ENCODE measurements around the gene EML4. TPM values are rescaled to one million over a fixed set of nuclear protein-coding genes. Genes with fewer than 3 reads are reported as not detected.

The EML4 gene
- total and polyA plus RNA-seq, 2 of the 13 experiments (the other 11 are each of a cell fraction or from before 2014, with no cell fraction given), result 243 to 476 TPM

DNA sequence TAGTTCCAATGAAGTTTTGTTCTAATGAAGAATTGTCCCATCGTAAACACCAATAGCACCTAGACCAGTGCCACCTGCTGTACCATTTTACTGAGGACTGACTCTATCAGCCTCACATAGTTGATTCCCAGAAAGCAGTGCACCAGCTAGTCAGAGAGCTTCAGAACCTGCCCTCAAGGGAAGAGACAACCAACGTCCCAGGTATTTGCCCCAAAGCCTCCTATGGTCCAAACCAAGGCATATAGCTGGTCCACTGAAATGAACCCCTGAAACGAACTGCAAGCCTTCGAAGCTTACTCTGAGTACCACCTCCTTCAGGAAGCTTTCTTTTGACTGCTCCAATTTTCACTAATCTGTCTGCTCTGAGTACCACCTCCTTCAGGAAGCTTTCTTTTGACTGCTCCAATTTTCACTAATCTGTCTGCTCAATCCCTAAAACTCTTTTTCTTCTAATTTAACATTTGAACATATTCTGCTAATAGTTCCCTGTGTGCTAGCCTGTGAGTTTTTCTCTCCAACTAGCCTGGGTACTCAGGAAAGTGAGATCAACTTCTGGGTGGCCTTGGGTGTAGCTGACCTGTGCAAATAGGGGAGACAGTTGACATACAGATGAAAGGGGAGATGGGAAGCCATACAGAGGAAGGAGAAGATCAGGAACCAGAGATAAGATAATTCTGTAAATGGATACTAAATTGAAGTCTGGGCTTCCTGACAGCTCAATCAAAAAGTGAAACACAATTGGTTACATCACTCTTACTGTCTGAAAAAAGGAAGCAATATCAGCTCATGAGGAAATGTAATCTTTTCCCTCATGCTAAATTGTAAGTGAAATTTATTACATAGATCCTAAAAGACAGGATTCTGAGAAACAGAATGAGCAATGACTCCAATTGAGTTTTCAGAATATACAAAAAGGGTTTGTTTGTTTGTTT, 33.5 kb upstream of the EML4 start (continued):
- no peak for TF ChIP-seq GRHL1 (CRISPR knock-in tag; conservative IDR thresholded peaks at IDR 0.05)
- TF ChIP-seq ZNF713 (CRISPR knock-in tag; IDR thresholded peaks at IDR 0.05), result no peak
- TF ChIP-seq FLYWCH1 (CRISPR knock-in tag; IDR thresholded peaks at IDR 0.05), result no peak
- TF ChIP-seq, protein P1, sequence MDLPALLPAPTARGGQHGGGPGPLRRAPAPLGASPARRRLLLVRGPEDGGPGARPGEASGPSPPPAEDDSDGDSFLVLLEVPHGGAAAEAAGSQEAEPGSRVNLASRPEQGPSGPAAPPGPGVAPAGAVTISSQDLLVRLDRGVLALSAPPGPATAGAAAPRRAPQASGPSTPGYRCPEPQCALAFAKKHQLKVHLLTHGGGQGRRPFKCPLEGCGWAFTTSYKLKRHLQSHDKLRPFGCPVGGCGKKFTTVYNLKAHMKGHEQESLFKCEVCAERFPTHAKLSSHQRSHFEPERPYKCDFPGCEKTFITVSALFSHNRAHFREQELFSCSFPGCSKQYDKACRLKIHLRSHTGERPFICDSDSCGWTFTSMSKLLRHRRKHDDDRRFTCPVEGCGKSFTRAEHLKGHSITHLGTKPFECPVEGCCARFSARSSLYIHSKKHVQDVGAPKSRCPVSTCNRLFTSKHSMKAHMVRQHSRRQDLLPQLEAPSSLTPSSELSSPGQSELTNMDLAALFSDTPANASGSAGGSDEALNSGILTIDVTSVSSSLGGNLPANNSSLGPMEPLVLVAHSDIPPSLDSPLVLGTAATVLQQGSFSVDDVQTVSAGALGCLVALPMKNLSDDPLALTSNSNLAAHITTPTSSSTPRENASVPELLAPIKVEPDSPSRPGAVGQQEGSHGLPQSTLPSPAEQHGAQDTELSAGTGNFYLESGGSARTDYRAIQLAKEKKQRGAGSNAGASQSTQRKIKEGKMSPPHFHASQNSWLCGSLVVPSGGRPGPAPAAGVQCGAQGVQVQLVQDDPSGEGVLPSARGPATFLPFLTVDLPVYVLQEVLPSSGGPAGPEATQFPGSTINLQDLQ (CRISPR knock-in tag; IDR thresholded peaks at IDR 0.05), result no peak
- TF ChIP-seq ZSCAN22 (CRISPR knock-in tag; IDR thresholded peaks at IDR 0.05), result peak; percentile 74
- TF ChIP-seq, protein P2, sequence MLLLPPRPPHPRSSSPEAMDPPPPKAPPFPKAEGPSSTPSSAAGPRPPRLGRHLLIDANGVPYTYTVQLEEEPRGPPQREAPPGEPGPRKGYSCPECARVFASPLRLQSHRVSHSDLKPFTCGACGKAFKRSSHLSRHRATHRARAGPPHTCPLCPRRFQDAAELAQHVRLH (CRISPR knock-in tag; IDR thresholded peaks at IDR 0.05; ENCODE audit: borderline replicate concordance, low read depth), result peak; percentile 91; the same call in 1 of the 2 replicates
- no peak for TF ChIP-seq ZNF30 (CRISPR knock-in tag; IDR thresholded peaks at IDR 0.05)
- peak; percentile 83 for TF ChIP-seq KLF11 (CRISPR knock-in tag; IDR thresholded peaks at IDR 0.05)
- TF ChIP-seq, protein P3, sequence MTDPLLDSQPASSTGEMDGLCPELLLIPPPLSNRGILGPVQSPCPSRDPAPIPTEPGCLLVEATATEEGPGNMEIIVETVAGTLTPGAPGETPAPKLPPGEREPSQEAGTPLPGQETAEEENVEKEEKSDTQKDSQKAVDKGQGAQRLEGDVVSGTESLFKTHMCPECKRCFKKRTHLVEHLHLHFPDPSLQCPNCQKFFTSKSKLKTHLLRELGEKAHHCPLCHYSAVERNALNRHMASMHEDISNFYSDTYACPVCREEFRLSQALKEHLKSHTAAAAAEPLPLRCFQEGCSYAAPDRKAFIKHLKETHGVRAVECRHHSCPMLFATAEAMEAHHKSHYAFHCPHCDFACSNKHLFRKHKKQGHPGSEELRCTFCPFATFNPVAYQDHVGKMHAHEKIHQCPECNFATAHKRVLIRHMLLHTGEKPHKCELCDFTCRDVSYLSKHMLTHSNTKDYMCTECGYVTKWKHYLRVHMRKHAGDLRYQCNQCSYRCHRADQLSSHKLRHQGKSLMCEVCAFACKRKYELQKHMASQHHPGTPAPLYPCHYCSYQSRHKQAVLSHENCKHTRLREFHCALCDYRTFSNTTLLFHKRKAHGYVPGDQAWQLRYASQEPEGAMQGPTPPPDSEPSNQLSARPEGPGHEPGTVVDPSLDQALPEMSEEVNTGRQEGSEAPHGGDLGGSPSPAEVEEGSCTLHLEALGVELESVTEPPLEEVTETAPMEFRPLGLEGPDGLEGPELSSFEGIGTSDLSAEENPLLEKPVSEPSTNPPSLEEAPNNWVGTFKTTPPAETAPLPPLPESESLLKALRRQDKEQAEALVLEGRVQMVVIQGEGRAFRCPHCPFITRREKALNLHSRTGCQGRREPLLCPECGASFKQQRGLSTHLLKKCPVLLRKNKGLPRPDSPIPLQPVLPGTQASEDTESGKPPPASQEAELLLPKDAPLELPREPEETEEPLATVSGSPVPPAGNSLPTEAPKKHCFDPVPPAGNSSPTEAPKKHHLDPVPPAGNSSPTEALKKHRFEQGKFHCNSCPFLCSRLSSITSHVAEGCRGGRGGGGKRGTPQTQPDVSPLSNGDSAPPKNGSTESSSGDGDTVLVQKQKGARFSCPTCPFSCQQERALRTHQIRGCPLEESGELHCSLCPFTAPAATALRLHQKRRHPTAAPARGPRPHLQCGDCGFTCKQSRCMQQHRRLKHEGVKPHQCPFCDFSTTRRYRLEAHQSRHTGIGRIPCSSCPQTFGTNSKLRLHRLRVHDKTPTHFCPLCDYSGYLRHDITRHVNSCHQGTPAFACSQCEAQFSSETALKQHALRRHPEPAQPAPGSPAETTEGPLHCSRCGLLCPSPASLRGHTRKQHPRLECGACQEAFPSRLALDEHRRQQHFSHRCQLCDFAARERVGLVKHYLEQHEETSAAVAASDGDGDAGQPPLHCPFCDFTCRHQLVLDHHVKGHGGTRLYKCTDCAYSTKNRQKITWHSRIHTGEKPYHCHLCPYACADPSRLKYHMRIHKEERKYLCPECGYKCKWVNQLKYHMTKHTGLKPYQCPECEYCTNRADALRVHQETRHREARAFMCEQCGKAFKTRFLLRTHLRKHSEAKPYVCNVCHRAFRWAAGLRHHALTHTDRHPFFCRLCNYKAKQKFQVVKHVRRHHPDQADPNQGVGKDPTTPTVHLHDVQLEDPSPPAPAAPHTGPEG (CRISPR knock-in tag; IDR thresholded peaks at IDR 0.05), result peak; percentile 69; the same call in 1 of the 2 replicates
- TF ChIP-seq, protein P4, sequence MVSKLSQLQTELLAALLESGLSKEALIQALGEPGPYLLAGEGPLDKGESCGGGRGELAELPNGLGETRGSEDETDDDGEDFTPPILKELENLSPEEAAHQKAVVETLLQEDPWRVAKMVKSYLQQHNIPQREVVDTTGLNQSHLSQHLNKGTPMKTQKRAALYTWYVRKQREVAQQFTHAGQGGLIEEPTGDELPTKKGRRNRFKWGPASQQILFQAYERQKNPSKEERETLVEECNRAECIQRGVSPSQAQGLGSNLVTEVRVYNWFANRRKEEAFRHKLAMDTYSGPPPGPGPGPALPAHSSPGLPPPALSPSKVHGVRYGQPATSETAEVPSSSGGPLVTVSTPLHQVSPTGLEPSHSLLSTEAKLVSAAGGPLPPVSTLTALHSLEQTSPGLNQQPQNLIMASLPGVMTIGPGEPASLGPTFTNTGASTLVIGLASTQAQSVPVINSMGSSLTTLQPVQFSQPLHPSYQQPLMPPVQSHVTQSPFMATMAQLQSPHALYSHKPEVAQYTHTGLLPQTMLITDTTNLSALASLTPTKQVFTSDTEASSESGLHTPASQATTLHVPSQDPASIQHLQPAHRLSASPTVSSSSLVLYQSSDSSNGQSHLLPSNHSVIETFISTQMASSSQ (IDR thresholded peaks at IDR 0.05; ENCODE audit: low read depth), result peak; percentile 98
- TF ChIP-seq, protein P4 (CRISPR knock-in tag; IDR thresholded peaks at IDR 0.05; ENCODE audit: borderline replicate concordance), result peak; percentile 99

Data from HepG2 (cell line).